Activated T-cell treated with anti-CD3 and anti-CD28 coated beads, Interleukin-2, amount 50 U/mL, for 48 hours (primary cell): ENCODE measurements around the gene GLT6D1.
"Not testable (repeated sequence)": the region's sequence is repeated elsewhere in the genome, so short reads cannot be mapped to it uniquely, and the experiment has no call there.

Experiments
- DNase-seq, 2 experiments: peaks; one replicate each; pipeline ENCODE4 v3.0.0-alpha.2; 2020

Gene GLT6D1

GRCh38 chr9:135639196-135639595, at the start of gene GLT6D1:
GLT6D1 (minus strand) TSS chr9:135639540; CDS start chr9:135639187, 353 bp downstream.
- no peak for DNase-seq

- no peak for DNase-seq
Observed at GRCh38 chr9:135689011-135689410, 49.7 kb upstream of the GLT6D1 start.

GRCh38 chr9:135687216-135687615, 47.9 kb upstream of the GLT6D1 start:
- no peak for DNase-seq

GRCh38 chr9:135684691-135685090, 45.4 kb upstream of the GLT6D1 start:
- DNase-seq: no peak

GRCh38 chr9:135683401-135684034, 44.2 kb upstream of the GLT6D1 start:
- DNase-seq: no peak

- no peak for DNase-seq
Observed at GRCh38 chr9:135681161-135681560, 41.8 kb upstream of the GLT6D1 start.

- DNase-seq: no peak
Observed at GRCh38 chr9:135680056-135680455, 40.7 kb upstream of the GLT6D1 start.

GRCh38 chr9:135678236-135679017, 39.1 kb upstream of the GLT6D1 start:
- no peak for DNase-seq

- DNase-seq: no peak
Observed at GRCh38 chr9:135677641-135678168, 38.4 kb upstream of the GLT6D1 start.

- DNase-seq: no peak
Observed at GRCh38 chr9:135676891-135677290, 37.6 kb upstream of the GLT6D1 start.

GRCh38 chr9:135674977-135675376, 35.6 kb upstream of the GLT6D1 start:
- DNase-seq: no peak

- no peak for DNase-seq
Observed at GRCh38 chr9:135673941-135674340, 34.6 kb upstream of the GLT6D1 start.

GRCh38 chr9:135672786-135673185, 33.4 kb upstream of the GLT6D1 start:
- DNase-seq: not testable (repeated sequence)

GRCh38 chr9:135671591-135672041, 32.3 kb upstream of the GLT6D1 start:
- no peak for DNase-seq

- no peak for DNase-seq
Observed at GRCh38 chr9:135670721-135671590, 31.6 kb upstream of the GLT6D1 start.

- DNase-seq: no peak
Observed at GRCh38 chr9:135669616-135670285, 30.4 kb upstream of the GLT6D1 start.

- DNase-seq: not testable (repeated sequence)
Observed at GRCh38 chr9:135669018-135669417, 29.7 kb upstream of the GLT6D1 start.

- DNase-seq: no peak
Observed at GRCh38 chr9:135667463-135668001, 28.2 kb upstream of the GLT6D1 start.

GRCh38 chr9:135666534-135667462, 27.5 kb upstream of the GLT6D1 start:
- no peak for DNase-seq

- no peak for DNase-seq
Observed at GRCh38 chr9:135665795-135666189, 26.5 kb upstream of the GLT6D1 start.
